Endothelial cell of umbilical vein (primary cell): ENCODE data around the gene HYDIN. TPM values are rescaled to one million over a fixed set of nuclear protein-coding genes. Genes with fewer than 3 reads are reported as not detected.

Source experiments
- BruUV-seq: library from RNA; stranded (reverse); fragments of 400-500 nt; replicated peaks from 2 replicates; lab custom pipeline; 2021; lab: Mats Ljungman, UMichigan
- CTCF ChIA-PET: fragments of 300-600, 350-600 bp; sonication (Branson Sonifier 250); formaldehyde crosslinking; loops from one replicate; lab custom pipeline; 2021; ENCODE audit warnings: antibody characterized with exemption, inconsistent platforms; lab: Charles Lee
- POLR2A ChIA-PET: fragments of 300-600, 350-600 bp; sonication (Branson Sonifier 250); formaldehyde crosslinking; loops from one replicate; lab custom pipeline; 2021; ENCODE audit warnings: antibody characterized with exemption, inconsistent platforms; lab: Charles Lee
- DNase-seq: peaks from one replicate; pipeline ENCODE4 v3.0.0-alpha.2; 2011; ENCODE audit warnings: low read depth, low spot score
- FAIRE-seq: peaks from 2 replicates; lab custom pipeline; 2011; peaks lifted over from hg19 to GRCh38; lab: Jason Lieb, UNC
- H2AFZ ChIP-seq: 2 replicates; pipeline ENCODE4 v1.6.0; 2012; ENCODE audit warnings: low read depth, low read length, control low read depth, inconsistent platforms
- H3K27ac ChIP-seq: 2 replicates; pipeline ENCODE4 v1.5.1; 2011; ENCODE audit warnings: low read depth, mild to moderate bottlenecking, control low read depth, low read length, moderate library complexity; ENCODE audit not compliant: insufficient read depth
- H3K27me3 ChIP-seq, 2 experiments: 2 replicates each; pipeline versions ENCODE4 v1.6.0 to v1.6.1; 2011; ENCODE audit warnings: low read length in 2 of 2, mixed read lengths in 1 of 2; ENCODE audit not compliant: control insufficient read depth in 2 of 2, insufficient read depth in 2 of 2
- H3K36me3 ChIP-seq, 2 experiments: 2 replicates in 1 of 2; 3 replicates in 1 of 2; pipeline ENCODE4 v1.5.1; 2011; ENCODE audit warnings: low read length in 2 of 2, mild to moderate bottlenecking in 1 of 2, moderate library complexity in 1 of 2; ENCODE audit not compliant: control insufficient read depth in 2 of 2, insufficient read depth in 2 of 2; ENCODE audit errors: extremely low read depth in 1 of 2
- H3K4me1 ChIP-seq: 3 replicates; pipeline ENCODE4 v1.5.1; 2011; ENCODE audit warnings: mild to moderate bottlenecking, low read length; ENCODE audit not compliant: control insufficient read depth, insufficient read depth; ENCODE audit errors: extremely low read depth
- H3K4me2 ChIP-seq: 2 replicates; pipeline ENCODE4 v1.6.1; 2011; ENCODE audit warnings: low read length, control low read depth, mixed read lengths; ENCODE audit not compliant: insufficient read depth
- H3K4me3 ChIP-seq, 3 experiments: fragments of 200-600 bp in 1 of 3; sonication (generic), shearing (Covaris generic) in 1 of 3; replicated peaks in 1 of 3; 2 replicates each; pipeline ENCODE4 v1.5.1; 2011 to 2016; ENCODE audit warnings: control low read depth in 3 of 3, low read length in 3 of 3, mild to moderate bottlenecking in 2 of 3, inconsistent platforms in 1 of 3, low read depth in 1 of 3, moderate library complexity in 1 of 3; ENCODE audit not compliant: insufficient read depth in 1 of 3
- H3K79me2 ChIP-seq: 2 replicates; pipeline ENCODE4 v1.6.0; 2012; ENCODE audit warnings: low read length, inconsistent platforms; ENCODE audit not compliant: control insufficient read depth, insufficient read depth
- H3K9ac ChIP-seq: replicated peaks from 2 replicates; pipeline ENCODE3; 2011; ENCODE audit warnings: low read length, control low read depth; ENCODE audit not compliant: insufficient read depth; ENCODE audit errors: extremely low read depth
- H3K9me1 ChIP-seq: replicated peaks from 3 replicates; pipeline ENCODE4 v1.6.0; 2011; ENCODE audit warnings: mild to moderate bottlenecking, low read length; ENCODE audit not compliant: control insufficient read depth, insufficient read depth; ENCODE audit errors: extremely low read depth
- H3K9me3 ChIP-seq: replicated peaks from 2 replicates; pipeline ENCODE4 v1.5.1; 2012; ENCODE audit warnings: low read length, inconsistent platforms; ENCODE audit not compliant: control insufficient read depth, insufficient read depth
- H4K20me1 ChIP-seq: replicated peaks from 2 replicates; pipeline ENCODE3; 2011; ENCODE audit warnings: mild to moderate bottlenecking, low read length; ENCODE audit not compliant: control insufficient read depth, insufficient read depth; ENCODE audit errors: extremely low read depth
- FOS ChIP-seq: IDR thresholded peaks from 2 replicates; pipeline ENCODE4 v1.6.1; 2011; ENCODE audit warnings: mild to moderate bottlenecking, low read length, moderate library complexity, borderline replicate concordance; ENCODE audit not compliant: insufficient read depth
- GATA2 ChIP-seq: IDR thresholded peaks from 2 replicates; pipeline ENCODE4 v1.7.0; 2011; ENCODE audit warnings: low read depth, mild to moderate bottlenecking, moderate library complexity, mixed read lengths, low read length; ENCODE audit not compliant: insufficient read length, insufficient read depth
- MYC ChIP-seq: IDR thresholded peaks from one replicate; pipeline ENCODE4 v1.6.1; 2011; ENCODE audit warnings: mild to moderate bottlenecking, low read depth, low read length
- POLR2A ChIP-seq: IDR thresholded peaks from 2 replicates; pipeline ENCODE4 v1.6.1; 2012; ENCODE audit warnings: low read depth, mild to moderate bottlenecking, control low read depth, low read length
- POLR2AphosphoS5 ChIP-seq: IDR thresholded peaks from 2 replicates; pipeline ENCODE4 v1.6.1; 2012; ENCODE audit warnings: low read depth, mild to moderate bottlenecking, control low read depth, low read length, moderate library complexity; ENCODE audit not compliant: insufficient read depth
- dilution Hi-C: fragments of 300-500 bp; cut with MboI; formaldehyde crosslinking; loops from one replicate; pipeline ENCODE4 v1.15.0; 2019; ENCODE audit warnings: low sequenced_read_pairs; ENCODE audit not compliant: extremely low pct_ligation_motif_present
- intact Hi-C: fragments of 100-400 bp; cut with micrococcal nuclease; formaldehyde crosslinking; loops from one replicate; pipeline ENCODE4 v1.10.0; 2022
- polyA plus RNA-seq, 4 experiments: library from polyadenylated mRNA; depleted of rRNA in 3 of 4; stranded (reverse) in 3 of 4; unstranded in 1 of 4; fragments of >200 nt; gene quantifications; 2 replicates each; pipeline versions ENCODE4 v1.2.1 to v1.2.3, GENCODE V29; 2011 to 2012; ENCODE audit warnings: missing spikeins in 1 of 4
- total RNA-seq: library from RNA; stranded (reverse); gene quantifications from 2 replicates; pipeline ENCODE4 v1.2.3, GENCODE V29; 2021
- TF ChIP-seq, protein P1 (sequence below): IDR thresholded peaks from 2 replicates; pipeline ENCODE4 v1.6.1; 2011; ENCODE audit not compliant: insufficient read depth, insufficient read length
- TF ChIP-seq, protein P2 (sequence below), 2 donors: IDR thresholded peaks; 1 replicate in 1 of 2; 2 replicates in 1 of 2; pipeline ENCODE4 v1.5.1; 2011; ENCODE audit warnings: low read length in 2 of 2, mild to moderate bottlenecking in 2 of 2, moderate library complexity in 2 of 2, control low read depth in 1 of 2, inconsistent platforms in 1 of 2, low read depth in 1 of 2; ENCODE audit not compliant: insufficient read depth in 1 of 2; ENCODE audit errors: extremely low read depth in 1 of 2

The HYDIN gene
- total and polyA plus RNA-seq, 2 donors (not counting 3 experiments of a cell fraction or from before 2014, with no cell fraction given) = not detected

DNA sequence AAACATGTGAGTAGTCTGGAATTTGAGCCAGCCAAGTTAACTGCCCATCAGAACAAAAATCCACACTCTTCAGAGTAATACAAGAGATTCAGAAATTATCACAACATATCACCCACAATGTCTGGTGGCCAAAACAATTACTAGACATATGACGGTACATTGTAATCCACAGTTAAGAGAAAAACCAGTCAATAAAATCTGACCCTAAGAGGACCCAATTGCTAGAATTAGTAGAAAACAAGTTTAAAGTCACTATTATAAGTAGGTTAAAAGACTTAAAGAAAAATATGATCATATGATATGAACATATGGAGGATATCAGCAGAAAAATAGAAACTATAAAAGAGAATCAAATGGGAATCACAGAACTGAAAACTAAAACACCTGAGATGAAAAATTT, 42.9 kb upstream of the HYDIN start:
- Histone ChIP-seq H3K9ac (no peak overlapping the region), H3K9me1 (no peaks in the 10 kb centered on the region), H3K4me1 (no peaks in the 10 kb centered on the region), H3K4me2 (no peak overlapping the region), H2AFZ (no peak overlapping the region), H3K9me3 (no peaks in the 10 kb centered on the region), H3K36me3 (no peaks in the 10 kb centered on the region), H3K79me2 (no peaks in the 10 kb centered on the region), H4K20me1 (no peaks in the 10 kb centered on the region), H3K27me3 (peaks cover 0 to 4% of the 10 kb centered on the region in 2 experiments), H3K4me3 (no peak overlapping the region), H3K27ac (no peak overlapping the region)
- FAIRE-seq (no peak), DNase-seq (no peak)
- dilution Hi-C loops = no loop called here
- POLR2A ChIA-PET = no interaction called here
- BruUV-seq = no TSS peak
- intact Hi-C loops = no loop called here
- TF ChIP-seq, protein P1, sequence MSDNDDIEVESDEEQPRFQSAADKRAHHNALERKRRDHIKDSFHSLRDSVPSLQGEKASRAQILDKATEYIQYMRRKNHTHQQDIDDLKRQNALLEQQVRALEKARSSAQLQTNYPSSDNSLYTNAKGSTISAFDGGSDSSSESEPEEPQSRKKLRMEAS = no peak
- TF ChIP-seq GATA2 (no peak), POLR2AphosphoS5 (no peak), FOS (no peak), POLR2A (no peak), MYC (no peak)
- TF ChIP-seq, protein P2, sequence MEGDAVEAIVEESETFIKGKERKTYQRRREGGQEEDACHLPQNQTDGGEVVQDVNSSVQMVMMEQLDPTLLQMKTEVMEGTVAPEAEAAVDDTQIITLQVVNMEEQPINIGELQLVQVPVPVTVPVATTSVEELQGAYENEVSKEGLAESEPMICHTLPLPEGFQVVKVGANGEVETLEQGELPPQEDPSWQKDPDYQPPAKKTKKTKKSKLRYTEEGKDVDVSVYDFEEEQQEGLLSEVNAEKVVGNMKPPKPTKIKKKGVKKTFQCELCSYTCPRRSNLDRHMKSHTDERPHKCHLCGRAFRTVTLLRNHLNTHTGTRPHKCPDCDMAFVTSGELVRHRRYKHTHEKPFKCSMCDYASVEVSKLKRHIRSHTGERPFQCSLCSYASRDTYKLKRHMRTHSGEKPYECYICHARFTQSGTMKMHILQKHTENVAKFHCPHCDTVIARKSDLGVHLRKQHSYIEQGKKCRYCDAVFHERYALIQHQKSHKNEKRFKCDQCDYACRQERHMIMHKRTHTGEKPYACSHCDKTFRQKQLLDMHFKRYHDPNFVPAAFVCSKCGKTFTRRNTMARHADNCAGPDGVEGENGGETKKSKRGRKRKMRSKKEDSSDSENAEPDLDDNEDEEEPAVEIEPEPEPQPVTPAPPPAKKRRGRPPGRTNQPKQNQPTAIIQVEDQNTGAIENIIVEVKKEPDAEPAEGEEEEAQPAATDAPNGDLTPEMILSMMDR (IDR thresholded peaks at IDR 0.05; ENCODE audit: extremely low read depth in 1 of 2, insufficient read depth in 1 of 2, low read depth in 1 of 2, low read length in 2 of 2) = no peak
- CTCF ChIA-PET = interaction anchor here (1.1 kb wide), 1 partner anchor 38 kb away, joined by 3 read pairs; no protein-coding TSS in a partner anchor
